Measurements from ENCODE around the gene CKAP2.
"Not testable (repeated sequence)": the region's sequence is repeated elsewhere in the genome, so short reads cannot be mapped to it uniquely, and the experiment has no call there.

CKAP2 gene

GRCh38 chr13:52454820-52455676, at the start of gene CKAP2:
Gene CKAP2, plus strand, starts transcription at chr13:52455478. Its CDS starts 79 bp downstream, at chr13:52455557.
- peak; percentile 94 for DNase-seq

GRCh38 chr13:52405767-52406494, 49.3 kb upstream of the CKAP2 start, which contains the start of gene THSD1:
Gene THSD1, minus strand, starts transcription at chr13:52406172. Its CDS starts 3,572 bp downstream, at chr13:52402600.
- no peak for DNase-seq

GRCh38 chr13:52406629-52407028, 48.6 kb upstream of the CKAP2 start:
- DNase-seq: no peak

GRCh38 chr13:52407436-52407835, 47.8 kb upstream of the CKAP2 start:
- not testable (repeated sequence) for DNase-seq

- not testable (repeated sequence) for DNase-seq
Observed at GRCh38 chr13:52408071-52408658, 47.1 kb upstream of the CKAP2 start.

- DNase-seq: no peak
Observed at GRCh38 chr13:52411629-52412028, 43.6 kb upstream of the CKAP2 start.

GRCh38 chr13:52412128-52412527, 43.1 kb upstream of the CKAP2 start:
- no peak for DNase-seq

- DNase-seq: no peak
Observed at GRCh38 chr13:52414051-52414450, 41.2 kb upstream of the CKAP2 start.

GRCh38 chr13:52414963-52415362, 40.3 kb upstream of the CKAP2 start:
- DNase-seq: no peak

- DNase-seq: no peak
Observed at GRCh38 chr13:52419080-52419479, 36.2 kb upstream of the CKAP2 start.

GRCh38 chr13:52421216-52421615, 34.1 kb upstream of the CKAP2 start:
- DNase-seq: no peak

- DNase-seq: no peak
Observed at GRCh38 chr13:52428295-52428694, 27.0 kb upstream of the CKAP2 start.

- DNase-seq: no peak
Observed at GRCh38 chr13:52432456-52432855, 22.8 kb upstream of the CKAP2 start.

GRCh38 chr13:52446265-52446664, 9.0 kb upstream of the CKAP2 start:
- no peak for DNase-seq

- no peak for DNase-seq
Observed at GRCh38 chr13:52447354-52447753, 7.9 kb upstream of the CKAP2 start.

GRCh38 chr13:52447815-52448552, 7.3 kb upstream of the CKAP2 start:
- DNase-seq: no peak

- DNase-seq: no peak
Observed at GRCh38 chr13:52449331-52450011, 5.8 kb upstream of the CKAP2 start.

- peak; percentile 99 for DNase-seq
Observed at GRCh38 chr13:52450012-52450792, 5.1 kb upstream of the CKAP2 start, which contains the start of gene VPS36. Gene VPS36, minus strand, starts transcription at chr13:52450634. Its CDS starts 40 bp downstream, at chr13:52450594.

- no peak for DNase-seq
Observed at GRCh38 chr13:52450793-52451116, 4.5 kb upstream of the CKAP2 start.

- no peak for DNase-seq
Observed at GRCh38 chr13:52451135-52451804, 4.0 kb upstream of the CKAP2 start.

GRCh38 chr13:52452470-52452869, 2.8 kb upstream of the CKAP2 start:
- no peak for DNase-seq
